Measurements from ENCODE around the gene TUBA1A.
"Not testable (repeated sequence)": the region's sequence is repeated elsewhere in the genome, so short reads cannot be mapped to it uniquely, and the experiment has no call there.

The TUBA1A gene

GRCh38 chr12:49146406-49146805 is 42.5 kb downstream of the TUBA1A start:
- no peak for DNase-seq

GRCh38 chr12:49144384-49144783 is 44.5 kb downstream of the TUBA1A start:
- DNase-seq = no peak

DNA sequence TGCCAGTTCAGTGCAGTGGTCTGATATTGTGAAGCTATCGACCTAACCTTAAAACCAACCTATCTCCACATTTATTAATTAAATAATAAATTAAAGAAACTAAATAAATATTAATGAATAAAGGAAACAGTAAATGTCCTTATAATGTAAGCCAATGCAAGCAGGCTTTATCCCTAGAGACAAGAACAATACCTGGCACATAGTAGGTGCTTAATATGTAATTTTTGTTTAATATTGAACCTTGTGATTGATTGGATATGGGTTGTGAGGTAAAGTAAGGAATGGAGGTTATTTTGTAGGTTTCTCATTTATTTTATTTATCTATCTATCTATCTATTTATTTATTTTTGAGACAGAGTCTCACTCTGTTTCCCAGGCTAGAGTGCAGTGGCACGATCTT is 49.9 kb downstream of the TUBA1A start:
- no peak for DNase-seq

DNA sequence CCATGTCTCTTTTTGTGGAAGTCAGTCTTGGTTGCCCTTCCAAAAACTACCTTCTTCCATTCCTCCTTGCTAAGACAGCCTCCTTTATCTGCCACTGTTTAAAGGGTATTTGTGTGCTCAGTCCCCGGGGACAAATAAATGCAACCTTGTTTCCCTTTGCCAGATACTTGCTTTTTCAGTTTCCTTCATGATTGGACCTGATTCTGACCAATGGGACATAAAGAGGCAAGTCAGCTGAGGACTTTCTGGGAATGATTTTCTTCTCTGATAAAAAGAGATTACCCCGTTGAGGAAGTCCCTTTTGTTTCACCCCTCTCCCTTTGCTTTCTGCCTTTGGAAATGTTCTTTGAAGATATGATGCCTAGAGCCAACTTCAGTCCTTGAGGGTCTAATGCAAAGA is 50.3 kb downstream of the TUBA1A start:
- no peak for DNase-seq

DNA sequence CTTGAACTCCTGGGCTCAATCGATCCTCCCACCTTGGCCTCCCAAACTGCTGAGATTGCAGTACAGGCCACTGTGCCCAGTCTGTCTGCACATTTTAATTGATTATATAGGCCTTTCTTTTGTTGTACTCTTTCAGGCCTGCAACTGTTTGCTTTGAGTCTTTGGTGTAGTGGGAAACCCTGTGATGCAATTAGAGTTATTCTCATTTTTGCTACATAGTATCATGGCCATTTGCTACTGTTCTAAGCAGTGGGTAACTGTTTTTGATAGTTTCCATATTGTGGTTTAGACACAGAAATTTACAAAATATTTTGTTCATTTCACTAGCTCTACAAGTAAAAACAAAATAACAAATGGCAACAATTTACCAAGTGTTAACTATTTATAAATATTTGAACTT is 51.4 kb downstream of the TUBA1A start:
- no peak for DNase-seq

- DNase-seq = not testable (repeated sequence)
Measured at GRCh38 chr12:49136997-49137396, 51.9 kb downstream of the TUBA1A start.
